Left kidney (tissue), 2 donors: ENCODE data around the gene MRPS27. TPM values are rescaled to one million over a fixed set of nuclear protein-coding genes. Genes with fewer than 3 reads are reported as not detected.
"Not testable (repeated sequence)": the region's sequence is repeated elsewhere in the genome, so short reads cannot be mapped to it uniquely, and the experiment has no call there.

Source experiments
- DNase-seq: peaks from one replicate; pipeline ENCODE4 v3.0.0-alpha.2; 2013
- polyA plus RNA-seq: library from polyadenylated mRNA; unstranded; fragments of 120-200 nt; gene quantifications from one replicate; pipeline ENCODE4 v1.2.1, GENCODE V29; 2013; ENCODE audit not compliant: insufficient read length

MRPS27 gene
- polyA plus RNA-seq, 1 donor: 80.1 TPM

DNA sequence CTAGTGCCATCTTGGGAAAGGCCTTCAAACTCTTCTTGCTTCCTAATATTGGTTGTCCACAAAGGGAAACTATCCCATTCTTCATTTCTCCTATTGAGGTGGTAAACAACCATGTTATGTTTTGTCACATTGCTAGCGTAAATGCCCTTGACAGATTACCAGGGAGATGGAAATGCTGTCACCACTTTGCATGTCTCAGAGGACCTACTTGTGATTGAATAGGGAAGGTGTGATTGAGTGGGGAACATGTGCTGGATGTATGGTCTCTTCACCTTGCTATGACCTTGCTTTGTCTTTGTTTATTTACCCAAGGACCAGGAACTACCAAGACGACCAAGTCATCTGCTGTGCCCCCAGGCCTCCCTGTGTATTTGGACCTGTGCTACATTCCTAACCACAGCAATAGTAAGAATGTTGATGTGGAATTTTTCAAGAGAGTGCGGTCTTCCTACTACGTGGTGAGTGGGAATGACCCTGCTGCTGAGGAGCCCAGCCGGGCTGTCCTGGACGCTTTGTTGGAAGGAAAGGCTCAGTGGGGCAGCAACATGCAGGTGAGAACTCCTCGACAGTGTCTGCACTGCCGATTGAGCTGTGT, 116.7 kb downstream of the MRPS27 start:
- no peak for DNase-seq

DNA sequence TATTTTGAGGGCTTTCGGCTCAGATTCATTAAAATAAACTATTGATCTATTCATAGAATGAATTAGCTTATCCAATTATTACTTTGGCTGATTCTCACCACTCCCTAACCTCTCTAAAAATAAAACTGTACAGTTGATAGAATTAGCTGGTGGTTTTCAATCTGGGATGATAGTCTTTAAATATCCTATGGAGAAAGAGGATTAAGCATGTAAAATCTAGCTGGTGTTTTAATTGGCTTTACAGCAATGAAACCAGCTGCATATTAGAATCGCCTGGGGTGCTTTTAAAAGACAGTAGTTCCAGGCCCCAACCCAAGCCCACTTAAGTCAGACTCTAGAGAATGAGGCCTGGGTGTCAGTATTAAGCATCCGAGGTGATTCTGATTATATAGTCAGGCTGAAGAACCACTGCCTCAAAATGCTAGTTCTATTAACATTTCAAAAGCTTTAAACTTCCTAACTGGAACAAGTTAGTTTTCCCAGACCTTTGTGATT, 117.7 kb downstream of the MRPS27 start:
- DNase-seq: no peak

DNA sequence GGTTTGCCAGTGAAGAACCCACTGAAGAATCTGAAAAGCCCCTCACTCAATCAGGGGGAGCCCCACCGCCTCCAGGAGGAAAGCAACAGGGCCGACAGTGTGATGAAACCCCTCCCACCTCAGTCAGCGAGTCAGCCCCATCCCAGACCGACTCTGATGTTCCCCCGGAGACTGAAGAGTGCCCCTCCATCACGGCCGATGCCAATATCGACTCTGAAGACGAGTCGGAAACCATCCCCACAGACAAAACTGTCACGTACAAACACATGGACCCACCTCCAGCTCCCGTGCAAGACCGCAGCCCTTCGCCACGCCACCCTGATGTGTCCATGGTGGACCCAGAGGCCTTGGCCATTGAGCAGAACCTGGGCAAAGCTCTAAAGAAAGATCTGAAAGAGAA, 120.4 kb downstream of the MRPS27 start:
- DNase-seq: no peak

GRCh38 chr5:72197393-72197792, 122.6 kb downstream of the MRPS27 start:
- no peak for DNase-seq

DNA sequence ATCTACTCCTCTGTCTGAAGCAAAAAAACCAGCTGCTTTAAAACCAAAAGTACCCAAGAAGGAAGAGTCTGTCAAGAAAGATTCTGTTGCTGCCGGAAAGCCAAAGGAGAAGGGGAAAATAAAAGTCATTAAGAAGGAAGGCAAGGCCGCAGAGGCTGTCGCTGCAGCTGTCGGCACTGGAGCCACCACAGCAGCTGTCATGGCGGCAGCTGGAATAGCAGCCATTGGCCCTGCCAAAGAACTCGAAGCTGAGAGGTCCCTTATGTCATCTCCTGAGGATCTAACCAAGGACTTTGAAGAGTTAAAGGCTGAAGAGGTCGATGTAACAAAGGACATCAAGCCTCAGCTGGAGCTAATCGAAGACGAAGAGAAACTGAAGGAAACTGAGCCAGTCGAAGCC, 124.5 kb downstream of the MRPS27 start:
- DNase-seq: no peak

GRCh38 chr5:72194846-72195245, 125.2 kb downstream of the MRPS27 start:
- DNase-seq: no peak

DNA sequence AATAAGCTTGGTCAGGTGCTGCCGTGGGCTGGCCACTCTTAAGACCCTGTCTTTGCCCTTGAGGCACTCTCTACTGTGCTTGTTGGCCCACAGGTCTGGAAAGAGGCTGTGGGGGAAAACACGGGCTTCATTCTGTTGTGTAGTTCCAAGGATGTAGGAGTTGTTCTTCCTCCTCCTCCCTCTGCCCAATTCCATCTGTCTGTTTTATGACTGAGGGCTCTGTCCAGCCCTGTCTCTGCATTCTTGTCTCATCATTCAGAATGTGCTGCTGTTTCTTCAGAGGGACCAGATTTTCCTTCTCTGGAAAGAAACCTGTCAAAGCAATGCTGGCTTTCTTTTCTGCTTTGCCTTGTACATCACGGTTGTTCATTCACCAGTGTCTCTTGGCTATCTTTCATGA, 128.6 kb downstream of the MRPS27 start:
- no peak for DNase-seq

- DNase-seq: no peak
Measured at GRCh38 chr5:72189146-72189545, 130.9 kb downstream of the MRPS27 start.

- DNase-seq: no peak
Measured at GRCh38 chr5:72188166-72188565, 131.9 kb downstream of the MRPS27 start.

GRCh38 chr5:72187388-72188075, 132.5 kb downstream of the MRPS27 start:
- no peak for DNase-seq

DNA sequence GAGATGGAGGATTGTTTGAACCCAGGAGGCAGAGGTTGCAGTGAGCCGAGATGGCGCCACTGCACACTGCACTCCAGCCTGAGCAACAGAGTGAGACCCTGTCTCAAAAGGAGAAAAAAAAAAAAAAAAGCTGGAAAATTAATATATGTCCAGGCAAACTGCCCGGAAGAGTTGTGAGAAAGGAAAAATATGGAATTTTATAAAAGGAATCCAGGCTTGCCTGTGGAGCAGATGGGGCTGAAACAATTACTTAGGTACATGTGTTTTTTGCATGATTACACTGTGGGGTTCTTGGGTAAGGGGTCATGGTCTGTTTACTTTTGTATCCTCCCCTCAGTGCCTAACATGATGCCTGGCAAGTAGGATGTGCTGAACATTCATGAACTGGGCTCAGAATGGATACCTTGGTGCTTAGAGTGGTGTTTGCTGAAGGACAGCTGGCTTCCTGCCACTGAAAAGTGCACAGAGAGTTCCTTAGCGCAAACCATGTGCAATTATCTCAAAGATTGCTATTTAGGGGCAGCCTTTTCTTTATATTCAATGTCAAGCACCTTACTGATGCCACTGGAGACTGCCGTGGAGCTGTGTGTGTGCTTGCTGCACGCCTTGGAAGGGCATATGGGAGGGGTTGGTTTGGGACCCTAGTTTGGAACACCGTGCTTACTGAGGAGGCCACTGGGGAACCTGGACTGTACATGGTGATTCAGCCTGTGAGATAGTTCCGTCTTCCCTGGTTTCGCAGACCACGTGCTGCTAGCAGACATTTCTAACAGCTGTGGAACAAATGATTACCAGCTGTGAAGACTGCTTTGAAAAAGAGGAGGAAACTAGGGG, 134.3 kb downstream of the MRPS27 start:
- no peak for DNase-seq

DNA sequence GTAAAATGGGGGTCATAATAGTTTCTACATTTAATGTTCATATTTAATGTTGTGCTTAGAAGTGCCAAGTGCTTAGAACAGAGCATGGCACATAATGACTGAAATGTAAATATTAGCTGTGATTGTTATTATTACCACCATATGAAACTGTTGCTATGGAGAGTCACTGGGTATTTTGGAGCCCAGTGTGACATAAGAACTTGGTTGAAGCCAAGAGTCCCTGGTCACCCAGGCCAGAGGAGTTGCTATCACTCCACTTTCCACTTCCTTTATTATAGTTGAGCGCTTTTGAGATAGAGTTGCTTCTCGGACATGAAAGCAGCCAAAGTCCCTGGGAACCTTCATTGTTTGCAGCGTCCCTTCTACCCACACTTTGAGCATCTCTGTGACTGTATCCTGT, 135.6 kb downstream of the MRPS27 start:
- DNase-seq: no peak

DNA sequence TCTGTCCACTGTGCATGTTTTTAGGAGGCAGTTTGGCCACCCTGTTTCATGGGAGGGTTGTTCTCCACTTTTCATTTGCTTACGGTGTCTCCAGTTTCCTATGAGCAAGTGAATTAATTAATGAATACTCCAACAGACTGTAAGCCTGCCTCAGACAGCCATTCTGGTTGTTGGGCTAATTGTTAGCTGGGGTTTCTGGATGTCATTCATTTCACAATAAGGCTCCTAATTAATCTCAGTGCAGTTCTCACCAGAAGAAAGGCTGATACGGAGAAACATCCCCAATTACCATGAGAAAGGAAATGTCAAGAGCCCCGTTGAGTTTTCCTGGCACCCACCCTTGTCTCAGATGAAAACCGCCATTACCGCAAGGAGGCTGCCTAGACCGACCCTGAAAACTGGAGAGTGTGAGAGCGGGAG, 136.9 kb downstream of the MRPS27 start:
- no peak for DNase-seq

DNA sequence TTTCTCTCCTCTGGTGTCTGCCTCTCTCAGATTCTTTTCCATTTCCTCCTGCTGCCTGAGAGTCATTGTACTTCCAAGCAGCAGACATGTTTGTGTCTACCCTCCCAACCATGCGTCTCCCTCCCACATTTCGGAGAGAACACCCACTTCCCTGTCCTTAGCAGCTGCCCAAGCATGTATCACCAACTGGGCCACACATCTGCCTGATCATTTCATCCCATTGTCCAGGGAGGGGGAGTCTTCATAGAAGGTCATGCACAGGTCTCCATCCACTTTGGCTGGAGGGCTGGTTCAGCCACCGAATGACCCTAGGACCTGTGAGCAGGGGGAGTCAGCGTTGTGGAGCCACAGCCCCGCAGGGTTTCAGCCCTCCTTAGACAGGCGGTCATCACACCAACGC, 137.4 kb downstream of the MRPS27 start:
- DNase-seq: no peak

DNA sequence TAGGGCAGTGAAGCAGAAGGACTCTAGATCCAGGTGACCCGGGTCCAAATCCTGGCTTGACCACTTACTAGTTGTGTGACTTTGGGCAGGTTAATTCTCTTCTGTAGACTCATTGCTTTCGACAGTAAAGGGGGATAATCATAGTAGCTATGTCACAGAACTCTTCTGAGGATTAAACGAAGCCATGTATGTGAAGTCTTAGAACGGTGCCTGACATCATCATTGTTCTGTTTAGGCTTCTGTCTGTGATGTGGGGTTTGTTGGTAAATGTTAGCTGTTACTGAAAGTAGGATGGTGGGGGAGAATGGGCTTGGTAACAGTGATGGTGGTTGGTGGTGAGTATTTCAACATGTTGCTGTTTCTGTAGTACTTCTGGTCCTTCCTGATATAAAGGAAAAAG, 139.1 kb downstream of the MRPS27 start:
- DNase-seq: no peak

GRCh38 chr5:72179816-72180440, 140.1 kb downstream of the MRPS27 start:
- DNase-seq: no peak

DNA sequence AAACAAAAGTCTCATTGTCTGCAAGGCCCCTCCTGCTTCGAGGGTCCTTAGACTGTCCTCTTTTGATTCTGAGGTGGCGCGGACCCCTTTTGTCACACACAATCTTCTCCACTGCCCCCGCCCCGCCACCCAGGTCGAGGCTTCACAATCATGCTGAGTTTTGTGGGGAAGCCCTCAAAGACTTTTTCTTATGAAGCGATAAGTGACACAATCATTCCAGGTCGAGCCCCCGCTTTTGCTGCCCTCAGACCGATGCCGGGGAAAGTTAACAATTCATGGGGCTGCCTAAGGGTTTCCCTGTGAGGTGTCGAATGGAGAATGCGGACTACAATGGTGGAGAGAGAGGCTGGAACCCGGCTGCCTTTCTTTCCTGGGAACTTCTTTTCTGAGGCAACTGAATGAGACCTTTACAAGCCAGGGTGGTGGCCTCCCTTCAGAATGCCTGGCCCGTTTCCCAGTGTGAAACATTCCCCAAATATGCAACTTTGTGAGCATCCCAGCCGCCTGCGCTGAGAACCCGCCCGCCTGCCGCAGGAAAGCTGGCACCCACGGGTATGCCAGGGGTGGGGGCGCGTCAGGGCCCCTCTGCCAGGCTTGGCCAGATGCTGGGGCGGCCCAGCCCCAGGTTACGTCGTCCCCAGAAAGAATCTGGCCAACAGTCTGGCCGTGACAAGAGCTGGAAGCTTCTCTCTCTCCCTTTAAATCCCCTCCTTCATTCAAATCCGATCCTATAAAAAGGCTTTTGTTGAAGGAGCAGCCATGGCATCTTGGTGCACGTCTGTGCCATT, 140.8 kb downstream of the MRPS27 start:
- DNase-seq: no peak

DNA sequence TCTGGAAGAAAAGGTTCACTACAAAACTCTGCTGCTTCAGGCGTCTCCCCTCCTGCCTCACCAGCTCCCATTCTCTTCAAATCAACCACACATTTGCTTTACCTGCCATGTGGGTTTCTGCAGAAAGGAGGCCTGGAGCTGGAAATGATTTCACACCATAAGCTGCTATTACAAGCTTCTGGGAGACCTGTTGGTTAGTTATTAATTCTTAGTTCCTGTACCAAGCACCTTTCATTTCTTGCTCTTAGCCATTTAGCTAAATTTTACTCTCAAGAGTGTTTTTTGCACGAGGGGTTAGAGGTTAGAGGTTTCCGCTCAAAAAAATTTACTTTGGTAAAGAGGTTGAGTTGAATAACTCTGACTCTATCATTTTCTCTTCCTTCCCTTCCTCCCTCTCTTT, 142.5 kb downstream of the MRPS27 start:
- DNase-seq: no peak

GRCh38 chr5:72172786-72173185, 147.3 kb downstream of the MRPS27 start:
- no peak for DNase-seq

- no peak for DNase-seq
Measured at GRCh38 chr5:72171667-72172066, 148.4 kb downstream of the MRPS27 start.

DNA sequence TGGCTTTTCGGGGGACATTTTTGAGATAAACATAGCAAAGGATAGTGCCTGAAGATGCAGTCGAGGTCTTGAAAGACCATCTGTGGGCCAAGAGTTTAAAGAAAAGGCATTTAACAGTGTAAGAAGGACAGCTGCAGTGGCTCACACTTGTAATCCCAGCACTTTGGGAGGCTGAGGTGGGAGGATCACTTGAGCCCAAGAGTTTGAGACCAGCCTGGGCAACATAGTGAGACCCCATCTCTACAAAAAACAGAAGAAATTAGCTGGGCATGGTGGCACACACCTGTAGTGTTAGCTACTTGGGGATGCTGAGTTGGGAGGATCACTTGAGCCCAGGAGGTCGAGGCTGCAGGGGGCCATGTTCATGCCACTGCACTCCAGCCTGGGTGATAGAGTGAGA, 148.9 kb downstream of the MRPS27 start:
- not testable (repeated sequence) for DNase-seq

DNA sequence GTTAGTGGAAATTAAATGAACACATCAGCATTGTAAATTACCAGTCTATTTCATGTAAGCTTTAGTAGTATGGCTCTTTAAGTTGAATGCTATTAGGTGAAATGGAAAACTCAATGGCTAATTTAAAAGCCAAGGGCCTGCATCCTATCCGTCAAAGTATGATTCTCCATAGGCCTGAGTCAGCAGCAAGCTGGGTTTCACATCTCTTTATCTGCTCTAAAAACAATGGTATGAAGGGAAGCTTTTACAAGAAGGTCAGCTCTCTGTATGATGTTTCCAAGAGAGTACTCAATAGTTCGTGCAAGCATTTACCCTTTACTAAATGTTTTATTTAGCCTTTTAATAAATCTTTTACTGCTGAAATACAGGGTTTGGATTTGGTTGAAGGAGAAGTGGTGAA, 149.9 kb downstream of the MRPS27 start:
- DNase-seq: no peak
